Left kidney (tissue), 2 donors: ENCODE results near the gene GYPC. TPM values are rescaled to one million over a fixed set of nuclear protein-coding genes. Genes with fewer than 3 reads are reported as not detected.
"Not testable (repeated sequence)": the region's sequence is repeated elsewhere in the genome, so short reads cannot be mapped to it uniquely, and the experiment has no call there.

ENCODE experiments used
- DNase-seq: peaks from one replicate; pipeline ENCODE4 v3.0.0-alpha.2; 2013
- polyA plus RNA-seq: library from polyadenylated mRNA; unstranded; fragments of 120-200 nt; gene quantifications from one replicate; pipeline ENCODE4 v1.2.1, GENCODE V29; 2013; ENCODE audit not compliant: insufficient read length

Gene GYPC
- polyA plus RNA-seq, 1 donor: 55.8 TPM

DNA sequence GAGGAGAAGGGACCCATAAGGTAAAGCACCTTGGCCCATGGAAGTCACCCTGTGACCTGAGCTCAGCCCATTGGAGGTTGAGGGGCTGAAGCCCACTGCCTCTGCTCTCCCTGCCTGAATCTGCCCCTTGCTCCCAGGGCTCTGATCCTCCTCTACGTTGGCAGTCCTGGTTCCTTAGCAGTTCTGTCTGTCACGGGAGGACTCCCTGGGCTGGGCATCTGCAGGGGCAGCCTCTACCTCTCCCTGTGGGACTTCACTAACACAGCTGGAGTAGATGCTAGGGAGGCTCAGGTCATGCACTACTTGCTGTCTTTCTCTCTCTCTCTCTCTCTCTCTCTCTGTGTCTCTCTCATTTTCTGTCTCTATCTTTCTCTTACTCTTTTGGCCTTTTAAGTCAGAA, 8.7 kb downstream of the GYPC start:
- no peak for DNase-seq

DNA sequence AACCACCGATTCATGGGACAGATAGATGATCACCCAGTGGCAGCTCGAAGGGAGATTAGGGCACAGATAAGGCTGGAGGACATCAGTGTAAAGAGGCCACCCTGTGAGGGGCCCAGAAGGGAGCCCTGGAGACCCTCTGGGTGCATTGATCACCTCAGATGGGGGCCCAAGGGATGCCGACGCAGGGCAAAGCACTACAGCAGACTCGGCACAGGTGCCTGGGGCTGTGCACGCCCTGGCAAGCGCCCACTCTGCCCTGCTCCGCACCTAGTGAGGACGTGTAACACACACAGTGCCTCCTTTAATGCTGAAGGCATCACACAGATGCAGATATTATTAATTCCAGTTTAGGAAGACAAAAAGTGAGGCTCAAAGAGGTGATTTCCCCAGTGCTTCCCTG, 9.5 kb downstream of the GYPC start:
- DNase-seq: no peak

DNA sequence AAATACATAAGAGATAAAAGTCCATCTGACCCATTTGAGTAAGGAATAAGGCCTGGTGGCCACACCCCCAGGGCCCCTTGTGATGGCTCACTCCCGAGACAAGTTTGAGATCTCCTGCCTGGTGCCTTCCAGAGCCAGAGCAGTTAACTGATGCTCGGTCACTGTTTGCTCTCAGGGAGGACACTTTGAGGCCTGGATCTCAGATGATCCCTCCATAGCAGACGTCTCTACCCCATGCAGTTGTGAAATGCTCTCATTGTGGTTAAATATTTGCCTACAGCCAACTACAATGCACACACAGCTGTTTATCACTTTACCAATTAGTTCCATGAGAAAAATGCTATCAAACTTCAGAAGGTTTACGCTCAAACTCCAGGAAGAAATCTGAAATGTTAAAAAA, 12.3 kb downstream of the GYPC start:
- no peak for DNase-seq

DNA sequence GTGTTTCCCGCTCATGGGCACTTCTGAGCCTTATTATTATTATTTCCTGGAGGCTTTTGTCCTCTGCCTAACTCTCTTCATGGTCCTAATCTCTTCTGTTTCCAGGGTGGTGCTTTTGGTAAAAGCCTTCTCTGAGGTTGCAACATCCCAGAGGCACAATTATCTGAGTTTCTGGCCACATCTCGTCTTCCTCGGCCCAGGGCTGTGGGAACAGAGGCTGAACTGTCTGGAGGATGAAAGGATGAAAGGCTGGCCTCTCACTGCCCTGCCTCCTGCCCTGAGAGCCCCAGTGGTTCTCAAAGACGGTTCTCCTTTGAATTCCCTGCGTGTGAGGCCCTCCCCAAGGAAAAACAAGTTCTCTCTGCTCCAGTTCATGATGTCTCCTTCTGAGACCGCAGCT, 13.8 kb downstream of the GYPC start:
- no peak for DNase-seq

DNA sequence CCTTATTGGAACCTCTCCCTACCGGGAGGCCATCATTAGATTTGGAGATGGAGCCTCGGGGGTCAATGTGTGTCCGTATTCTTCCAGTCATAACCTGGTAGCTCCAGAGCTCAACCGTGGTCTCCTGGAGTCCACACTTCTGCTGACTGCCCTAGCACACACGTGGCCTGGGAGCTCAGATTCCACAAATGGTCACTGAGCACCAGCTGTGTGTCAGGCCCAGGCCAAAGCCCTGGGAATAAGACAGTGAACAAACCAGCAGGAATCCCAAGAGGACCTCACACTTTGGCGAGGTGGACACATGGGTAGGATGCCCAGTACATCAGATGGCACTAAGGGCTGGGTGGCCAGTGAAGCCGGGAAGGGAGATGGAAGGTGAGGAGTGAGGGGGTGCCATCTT, 15.5 kb downstream of the GYPC start:
- DNase-seq: no peak

DNA sequence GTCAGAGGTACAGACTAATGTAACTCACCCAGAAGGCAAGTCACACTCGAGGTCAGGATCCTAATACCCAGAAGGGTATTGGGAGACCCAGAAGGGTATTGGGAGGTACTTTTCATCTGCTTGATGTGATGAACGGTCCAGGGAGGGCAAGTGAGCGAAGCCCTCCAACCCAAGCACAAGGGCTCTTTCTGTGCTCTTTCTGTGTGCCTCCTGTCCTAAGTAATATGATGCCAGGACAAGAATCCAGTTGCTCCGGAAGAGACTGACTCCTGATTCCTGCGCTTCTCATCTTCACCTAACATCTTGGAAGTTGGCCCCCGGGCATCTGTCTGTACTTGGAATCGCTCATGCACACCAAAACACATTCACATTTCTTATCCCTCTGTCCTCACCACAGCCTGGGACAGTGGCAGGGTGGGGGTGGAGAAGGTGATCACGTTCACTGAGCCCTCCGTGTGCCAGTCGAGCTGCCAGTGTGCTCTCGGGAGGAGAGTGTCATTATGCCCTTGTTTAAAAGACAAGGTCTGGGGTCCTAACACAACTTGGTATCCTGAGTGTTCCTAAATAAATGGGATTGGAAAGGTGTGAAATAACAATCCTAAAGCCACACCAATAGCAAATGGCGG, 17.1 kb downstream of the GYPC start:
- DNase-seq: no peak

DNA sequence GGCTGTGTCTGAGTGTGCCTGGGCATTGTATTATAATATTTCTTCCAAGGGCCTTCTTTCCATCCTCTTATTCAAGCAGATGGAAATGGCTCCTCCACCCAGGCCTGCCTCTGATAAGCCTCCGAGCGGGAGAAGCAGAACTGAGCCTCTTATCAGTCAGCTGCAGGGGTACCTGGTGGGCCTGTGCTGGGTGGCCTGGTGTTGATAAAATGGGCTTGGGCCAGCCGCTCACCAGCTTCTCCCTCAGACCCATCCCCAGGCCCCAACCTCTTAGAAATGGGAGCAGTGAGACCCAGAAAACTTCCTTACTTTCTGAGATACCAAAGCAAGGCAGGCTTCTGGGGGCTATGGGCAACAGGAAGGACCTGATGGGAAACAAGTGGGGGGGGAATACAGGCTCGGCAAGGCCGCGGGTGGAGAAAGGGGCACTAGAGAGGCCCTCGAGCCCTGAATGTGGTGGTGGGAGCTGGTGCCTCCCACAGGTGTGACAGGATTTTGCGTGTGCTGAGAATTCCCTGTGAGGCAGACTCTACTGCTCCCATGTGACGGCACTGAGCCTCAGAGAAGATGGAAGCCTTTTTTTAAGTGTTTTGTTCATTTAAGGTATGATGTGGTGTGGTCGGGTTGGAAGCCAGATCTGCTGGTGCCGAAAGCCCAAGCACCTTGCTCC, 18.3 kb downstream of the GYPC start:
- DNase-seq: no peak

DNA sequence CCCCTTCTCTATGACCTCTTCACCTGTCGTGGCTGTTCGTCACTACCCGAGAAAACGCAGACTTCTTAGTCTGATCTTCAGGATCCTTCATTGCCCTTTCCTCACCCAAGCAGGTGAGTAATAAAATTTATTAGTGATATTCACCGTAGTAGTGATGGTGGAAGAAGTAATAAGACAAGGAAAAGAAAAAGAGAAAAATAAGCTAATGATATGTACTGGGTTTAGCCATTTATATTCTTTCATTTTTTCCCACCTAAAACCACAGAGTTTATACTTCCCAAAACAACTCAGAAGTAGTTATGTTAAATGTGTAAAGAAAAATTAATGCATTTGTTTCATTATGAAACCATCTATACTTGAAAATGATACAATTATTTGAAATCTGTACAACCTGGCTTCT, 19.7 kb downstream of the GYPC start:
- DNase-seq: no peak

DNA sequence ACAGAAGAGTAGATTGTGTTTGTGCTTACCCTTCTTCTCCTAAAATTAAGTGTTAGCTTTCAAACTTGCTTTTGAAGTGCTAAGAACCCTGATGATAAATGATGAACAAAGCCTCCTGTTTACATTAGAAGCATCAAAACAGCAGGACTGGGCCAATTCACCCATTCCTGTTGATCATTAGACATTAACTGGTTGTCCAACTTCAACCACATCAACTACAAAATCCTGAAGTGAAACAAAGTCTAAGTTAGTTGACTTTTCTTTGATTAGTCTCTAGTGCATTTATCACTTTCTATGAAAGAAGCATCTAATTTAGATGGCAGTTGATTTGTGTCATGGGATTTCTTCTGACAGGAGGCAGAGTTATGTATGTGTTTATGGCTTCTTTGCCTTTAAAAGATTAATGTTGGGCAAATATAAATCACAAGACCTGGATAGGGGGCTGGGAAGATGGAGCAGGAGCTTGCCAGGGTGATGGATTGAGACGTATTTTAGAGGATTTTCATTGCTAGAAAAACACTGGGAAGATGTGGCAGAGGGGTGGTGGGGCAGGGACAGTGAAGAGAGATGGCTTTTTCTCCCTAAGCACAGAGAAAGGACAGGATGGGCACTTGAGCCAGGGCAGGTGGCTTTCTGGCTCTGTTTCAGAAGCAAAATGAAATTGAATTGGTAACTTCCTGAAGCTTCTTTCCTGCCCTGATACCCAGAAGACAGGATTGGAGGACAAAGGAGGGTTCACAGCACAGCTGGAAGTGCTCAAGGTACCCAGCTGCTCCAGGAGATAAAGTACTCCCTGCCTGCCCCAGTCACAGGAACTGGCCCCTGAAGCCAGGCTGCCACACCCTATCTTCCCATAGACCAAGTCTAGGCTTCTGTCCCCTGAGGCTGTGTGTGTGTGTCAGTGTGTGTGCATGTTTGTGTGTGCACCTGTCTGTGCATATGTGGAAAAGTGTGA, 20.5 kb downstream of the GYPC start:
- DNase-seq: no peak

DNA sequence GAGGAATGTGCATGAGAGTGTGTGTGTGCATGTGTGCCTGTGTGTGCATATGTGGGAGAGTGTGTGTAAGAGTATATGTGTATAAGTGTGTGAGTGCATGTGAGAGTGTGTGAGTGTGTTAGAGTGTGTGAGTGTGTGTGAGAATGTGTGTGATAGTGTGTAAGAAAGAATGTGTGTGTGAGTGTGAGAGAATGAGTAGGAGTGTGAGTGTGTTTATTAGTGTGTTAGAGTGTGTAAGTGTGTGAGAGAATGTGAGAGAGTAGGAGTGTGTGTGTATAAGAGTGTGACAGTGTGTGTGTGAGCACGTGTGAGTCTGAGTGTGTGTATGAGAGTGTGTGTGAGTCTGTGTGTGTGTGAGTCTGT, 21.2 kb downstream of the GYPC start:
- DNase-seq: no peak

DNA sequence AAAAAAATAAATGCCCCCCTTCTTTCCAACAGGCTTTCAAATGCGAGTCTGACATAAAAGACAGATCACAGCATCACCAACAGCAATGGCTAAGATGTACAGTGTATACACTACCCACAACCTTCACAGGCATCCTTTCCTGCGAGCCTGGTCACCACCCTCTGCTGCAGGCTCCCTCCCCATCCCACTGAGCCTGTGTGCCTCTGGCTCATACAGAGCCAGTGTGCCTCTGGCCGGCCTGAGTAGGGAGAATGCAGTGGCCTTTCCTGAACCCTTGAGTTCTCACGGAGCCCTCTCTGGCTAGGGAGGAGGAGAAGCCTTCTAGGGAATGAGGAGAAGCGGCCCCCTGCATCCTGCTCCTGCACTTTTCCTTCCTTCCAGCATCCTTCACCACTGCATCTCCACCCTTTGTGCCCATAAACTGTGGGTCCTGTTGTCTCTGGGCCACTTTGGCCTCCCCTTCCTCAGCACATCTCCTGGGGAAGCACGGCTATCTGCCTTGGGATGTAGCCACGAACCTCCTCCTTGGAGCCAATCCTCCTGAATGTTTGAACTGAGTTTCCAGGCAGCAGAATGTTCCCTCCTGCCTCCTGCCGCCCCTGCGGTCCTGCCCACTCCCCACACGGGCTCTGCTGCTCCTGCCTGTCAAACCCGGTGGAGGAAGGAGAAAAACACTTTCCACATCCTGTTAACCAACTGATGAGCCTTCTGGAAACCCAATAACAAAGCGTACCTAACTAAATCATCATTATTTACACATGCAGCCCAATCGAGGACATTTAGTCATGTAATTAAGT, 22.5 kb downstream of the GYPC start:
- no peak for DNase-seq

DNA sequence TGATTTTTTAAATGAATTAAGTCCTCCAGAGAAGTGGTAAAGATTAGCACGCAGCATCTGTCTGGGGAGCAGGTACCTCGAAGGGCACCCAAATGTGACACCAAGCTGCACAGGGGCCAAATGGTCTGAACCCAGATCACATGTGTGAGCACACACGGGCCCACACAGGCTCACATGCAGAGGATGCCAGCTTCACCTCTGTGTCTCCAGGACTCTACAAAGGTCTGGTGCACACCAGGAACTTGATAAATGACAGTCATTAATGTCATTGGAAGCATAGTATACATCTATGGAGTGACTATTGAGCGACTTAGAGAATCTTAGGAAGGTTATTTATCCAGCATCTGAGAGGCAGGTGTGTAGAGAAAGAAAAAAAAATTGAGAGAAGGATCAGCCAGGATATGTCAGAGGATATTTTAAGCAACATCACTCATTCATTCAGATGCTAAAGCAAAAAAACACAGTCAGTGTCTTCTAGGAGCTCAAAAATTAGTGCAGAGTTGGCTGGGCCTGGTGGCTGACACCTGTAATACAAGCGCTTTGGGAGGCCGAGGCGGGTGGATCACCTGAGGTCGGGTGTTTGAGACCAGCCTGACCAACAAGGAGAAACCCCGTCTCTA, 23.2 kb downstream of the GYPC start:
- no peak for DNase-seq

DNA sequence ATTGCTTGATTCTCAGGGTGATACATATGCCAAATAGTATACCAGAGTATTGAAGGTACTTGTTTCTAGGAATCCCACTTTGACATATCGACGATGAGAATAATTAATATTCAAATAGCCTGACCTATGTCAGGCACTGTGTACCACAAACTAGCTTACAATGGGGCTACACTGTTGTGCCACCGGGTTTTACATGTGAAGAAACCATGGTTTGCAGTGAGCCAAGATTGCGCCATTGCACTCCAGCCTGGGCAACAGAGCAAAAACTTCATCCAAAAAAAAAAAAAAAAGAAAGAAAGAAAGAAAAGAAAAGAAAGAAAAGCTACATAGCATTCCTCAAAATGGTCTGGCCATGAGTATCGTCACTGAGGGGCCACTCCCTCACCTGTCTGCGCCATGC, 25.5 kb downstream of the GYPC start:
- no peak for DNase-seq

DNA sequence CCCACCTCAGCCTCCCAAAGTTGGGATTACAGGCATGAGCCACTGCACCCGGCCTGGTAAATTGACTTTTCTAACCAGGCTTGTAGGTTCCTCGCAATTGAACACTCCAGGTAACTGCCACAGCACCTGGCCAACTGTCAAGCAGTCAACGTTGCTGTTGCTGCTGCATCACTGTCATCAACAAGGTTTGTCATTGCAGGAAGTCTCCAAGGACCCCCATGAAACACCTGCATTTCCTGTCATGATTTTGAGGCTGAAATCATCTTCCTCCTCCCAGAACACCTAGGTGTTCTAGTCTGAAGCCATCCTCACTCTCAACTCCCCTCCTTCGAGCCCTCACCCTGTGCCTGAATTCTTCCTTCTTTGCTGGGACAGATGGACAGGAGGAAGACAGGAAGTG, 29.7 kb downstream of the GYPC start:
- DNase-seq: no peak

DNA sequence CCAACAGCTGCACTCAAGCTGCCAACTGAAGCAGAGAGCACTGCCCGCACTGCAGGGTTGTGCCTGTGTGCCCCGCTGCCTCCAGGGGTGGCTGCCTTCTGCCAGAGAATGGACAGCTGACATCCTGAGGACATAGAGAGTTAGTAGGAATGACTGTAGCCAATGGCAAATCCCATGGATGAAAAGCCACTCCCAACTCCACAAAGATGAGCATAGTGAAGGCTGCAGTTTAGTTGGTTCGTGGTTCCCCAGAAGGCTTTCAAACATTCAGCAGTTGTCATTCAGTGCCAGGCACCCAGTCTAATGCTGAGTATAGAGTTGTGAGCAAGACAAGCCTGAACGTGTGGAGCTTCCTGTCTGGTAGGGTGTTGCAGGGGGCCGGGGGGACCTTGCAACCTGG, 30.3 kb downstream of the GYPC start:
- no peak for DNase-seq

DNA sequence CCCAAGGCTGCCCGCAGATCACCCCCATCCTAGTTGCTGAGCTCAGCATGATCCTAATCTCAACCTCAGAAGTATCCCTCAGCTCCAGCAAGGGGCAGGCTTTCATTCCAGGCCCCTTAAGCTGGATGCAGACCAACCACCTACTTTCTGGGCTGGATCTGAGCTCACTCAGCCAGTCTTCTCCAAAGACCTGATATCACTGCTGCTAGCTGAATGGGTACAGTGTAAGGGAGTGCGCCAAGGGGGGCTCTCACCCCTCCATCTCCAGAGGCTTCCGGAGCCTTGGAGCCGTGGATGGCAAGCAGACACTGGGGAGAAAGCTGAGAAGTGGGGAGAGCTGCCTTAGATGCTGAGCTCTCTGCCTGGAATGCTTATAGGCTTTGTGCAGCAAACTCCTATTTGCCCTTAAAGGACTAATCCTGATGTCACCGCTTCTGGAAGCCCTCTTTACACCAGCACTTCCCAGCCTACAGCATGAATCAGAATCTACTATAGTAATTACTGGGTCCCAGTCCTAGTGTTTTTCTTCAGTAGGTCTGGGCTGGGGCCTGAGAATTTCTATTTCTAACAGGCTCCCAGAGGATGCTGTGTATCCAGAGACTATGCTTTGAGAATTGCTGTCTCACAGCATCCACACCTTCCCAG, 31.0 kb downstream of the GYPC start:
- no peak for DNase-seq

DNA sequence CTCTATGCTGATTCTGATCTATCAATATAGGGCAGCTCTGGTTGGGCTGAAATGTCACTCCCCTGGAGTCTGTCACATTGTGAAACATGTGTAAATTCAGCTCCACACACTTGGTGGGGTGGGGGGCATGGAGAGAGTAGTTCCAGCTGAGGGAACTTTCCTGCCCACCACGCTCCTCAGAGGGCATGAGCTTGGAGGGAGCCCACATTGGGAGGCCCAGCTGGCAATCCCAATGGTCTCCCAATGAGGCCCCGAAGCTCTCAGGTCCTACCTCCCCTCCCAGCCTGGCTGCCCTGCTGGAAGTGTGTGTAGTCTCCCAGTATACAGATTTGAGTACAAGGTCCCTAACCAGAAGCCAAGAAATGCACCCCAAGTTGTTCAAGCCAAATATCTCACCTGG, 31.5 kb downstream of the GYPC start:
- DNase-seq: no peak

DNA sequence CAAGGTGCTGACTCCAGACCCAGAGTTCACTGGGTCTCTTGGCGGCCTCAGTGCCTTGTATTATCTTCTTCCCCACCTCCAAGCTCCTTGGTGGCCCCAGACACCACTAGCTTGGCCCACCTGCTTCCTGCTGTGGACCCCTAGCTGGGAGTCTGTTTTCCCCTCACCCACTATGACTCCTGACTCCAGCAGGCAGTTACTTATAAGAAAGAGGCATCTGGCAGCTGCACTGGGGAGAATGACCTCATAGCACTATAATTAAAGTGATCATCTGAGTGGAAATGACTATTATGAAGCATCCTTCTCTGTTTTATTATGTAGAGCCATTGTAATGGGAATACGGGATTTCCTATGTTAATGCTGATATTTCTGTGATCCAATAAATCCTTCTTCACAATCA, 32.6 kb downstream of the GYPC start:
- DNase-seq: not testable (repeated sequence)

DNA sequence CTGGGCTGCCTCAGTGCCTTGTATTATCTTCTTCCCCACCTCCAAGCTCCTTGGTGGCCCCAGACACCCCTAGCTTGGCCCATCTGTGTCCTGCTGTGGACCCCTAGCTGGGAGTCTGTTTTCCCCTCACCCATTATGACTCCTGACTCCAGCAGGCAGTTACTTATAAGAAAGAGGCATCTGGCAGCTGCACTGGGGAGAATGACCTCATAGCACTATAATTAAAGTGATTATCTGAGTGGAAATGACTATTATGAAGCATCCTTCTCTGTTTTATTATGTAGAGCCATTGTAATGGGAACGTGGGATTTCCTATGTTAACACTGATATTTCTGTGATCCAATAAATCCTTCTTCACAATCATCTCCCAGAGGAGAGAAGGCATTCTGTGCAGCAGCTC, 36.3 kb downstream of the GYPC start:
- not testable (repeated sequence) for DNase-seq

DNA sequence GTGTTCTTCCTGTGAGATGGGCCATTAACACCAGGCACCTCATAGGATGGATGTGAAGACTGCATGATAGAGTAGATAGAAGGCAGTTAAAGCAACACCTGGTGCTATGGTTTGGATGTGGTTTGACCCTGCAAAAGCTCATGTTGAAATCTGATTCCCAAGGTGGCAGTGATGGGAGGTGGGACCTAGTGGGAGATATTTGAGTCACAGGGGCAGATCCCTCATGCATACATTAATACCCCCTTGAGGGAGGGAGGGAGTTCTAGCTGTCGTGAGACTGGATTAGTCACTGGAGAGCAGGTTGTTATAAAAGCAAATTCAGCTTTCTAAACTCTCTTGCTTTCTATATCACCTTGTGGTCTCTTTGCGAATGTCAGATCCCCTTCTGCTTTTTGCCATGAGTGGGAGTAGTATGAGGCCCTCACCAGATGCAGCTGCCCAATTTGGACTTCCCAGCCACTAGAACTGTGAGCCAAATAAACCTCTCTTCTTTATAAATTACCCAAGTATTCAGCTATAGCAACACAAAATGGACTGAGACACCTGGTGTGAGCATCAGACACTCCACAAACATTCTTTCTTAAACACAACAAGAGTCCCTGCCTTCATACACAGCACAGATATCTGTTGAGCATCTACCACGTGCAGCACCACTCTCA, 37.1 kb downstream of the GYPC start:
- not testable (repeated sequence) for DNase-seq
